GM19372 (cell line): ENCODE results near the gene ANXA10.
"Not testable (repeated sequence)": the region's sequence is repeated elsewhere in the genome, so short reads cannot be mapped to it uniquely, and the experiment has no call there.

ENCODE experiments used
- ATAC-seq: cut with Tn5 transposase; IDR thresholded peaks from one replicate; pipeline ENCODE4 v1.9.1; 2021; ENCODE audit warnings: mild to moderate bottlenecking, low read depth, moderate library complexity; ENCODE audit not compliant: unreplicated experiment

The ANXA10 gene

DNA sequence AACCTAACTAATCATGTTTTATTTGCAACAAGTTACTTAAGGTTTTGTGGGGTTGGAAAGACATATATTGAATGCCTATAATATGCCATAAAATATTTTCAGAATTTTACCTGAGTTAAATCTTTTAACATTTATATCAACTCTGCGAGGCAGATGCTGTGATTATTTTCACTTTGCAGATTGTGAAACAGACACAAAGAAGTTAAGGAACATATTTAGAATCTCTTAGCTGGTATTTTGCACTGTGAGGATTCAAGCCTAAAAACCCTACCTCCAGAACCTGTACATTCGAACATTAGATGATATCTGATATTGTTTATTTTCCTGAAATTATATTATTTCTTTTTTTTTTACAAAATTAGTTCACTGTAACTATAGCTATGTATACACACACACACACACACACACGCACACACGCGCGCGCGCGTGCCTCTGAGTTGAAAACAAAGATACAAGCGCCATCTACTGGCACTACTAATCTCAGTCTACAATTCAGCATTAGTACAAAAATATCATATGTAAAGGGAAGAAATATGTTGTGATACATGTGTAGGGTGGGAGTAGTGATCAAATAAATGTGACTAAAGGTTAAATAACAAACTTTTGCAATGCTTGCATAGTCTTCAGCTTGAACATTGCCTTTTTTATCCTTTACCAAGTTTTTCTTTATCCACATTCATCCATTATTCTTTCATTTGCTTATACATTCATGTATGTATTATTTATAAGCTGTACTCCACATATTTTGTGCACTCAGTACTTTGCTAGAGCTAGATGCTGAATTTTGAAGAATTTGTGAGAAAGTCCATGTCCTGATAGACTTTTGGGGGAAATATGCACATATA, 61.5 kb downstream of the ANXA10 start:
- peak; percentile 81 for ATAC-seq

DNA sequence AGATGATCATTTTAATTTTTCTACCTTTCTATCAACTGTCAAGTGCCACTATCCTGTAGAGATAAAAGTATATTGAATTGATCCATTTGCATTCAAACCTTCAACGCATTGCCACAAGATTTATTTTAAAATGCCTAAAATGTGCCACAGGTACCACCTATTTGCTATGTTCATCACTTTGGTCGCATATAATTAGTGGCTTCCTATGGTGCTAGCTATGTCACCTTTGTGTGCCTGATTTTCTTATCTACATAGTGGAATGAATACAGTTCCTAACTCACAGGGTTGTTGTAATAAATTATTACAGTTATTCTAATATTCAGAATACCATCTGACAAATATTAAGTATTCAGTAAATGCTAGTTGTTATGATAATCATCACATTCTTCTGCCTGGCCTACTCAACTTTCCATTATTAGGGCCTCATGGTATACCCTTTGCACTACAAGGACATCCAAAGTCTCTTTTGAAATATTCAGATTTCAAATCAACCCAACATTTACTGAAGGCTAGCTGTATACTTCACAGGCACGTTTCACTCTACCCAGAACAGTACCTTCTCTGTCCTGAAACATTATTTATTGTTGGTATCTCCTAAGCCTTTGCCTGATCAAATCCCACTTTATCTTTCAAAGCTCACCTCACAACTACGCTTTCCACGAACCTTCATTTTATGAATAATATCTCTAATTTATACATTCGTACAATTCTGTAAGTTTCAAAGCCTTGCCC, 62.4 kb downstream of the ANXA10 start:
- no peak for ATAC-seq

DNA sequence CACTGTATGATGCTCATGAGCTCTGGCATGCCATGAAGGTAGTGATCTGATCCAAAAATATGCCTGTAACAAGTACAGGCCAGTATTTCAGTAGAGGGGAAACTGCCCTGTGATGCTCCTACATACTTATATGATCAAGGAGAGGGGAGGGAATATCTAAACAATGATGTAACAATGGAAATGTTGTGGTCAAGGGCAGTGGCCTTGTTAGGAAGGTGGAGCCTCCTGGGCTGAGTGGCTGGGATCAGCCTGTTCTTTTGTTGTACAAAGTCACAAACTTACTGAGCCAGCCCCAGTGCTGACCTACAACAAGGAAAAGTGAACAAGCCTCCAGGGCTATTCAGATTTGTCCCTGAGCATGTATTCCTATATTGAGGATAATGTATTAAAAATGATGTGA, 70.3 kb downstream of the ANXA10 start:
- ATAC-seq, result no peak

DNA sequence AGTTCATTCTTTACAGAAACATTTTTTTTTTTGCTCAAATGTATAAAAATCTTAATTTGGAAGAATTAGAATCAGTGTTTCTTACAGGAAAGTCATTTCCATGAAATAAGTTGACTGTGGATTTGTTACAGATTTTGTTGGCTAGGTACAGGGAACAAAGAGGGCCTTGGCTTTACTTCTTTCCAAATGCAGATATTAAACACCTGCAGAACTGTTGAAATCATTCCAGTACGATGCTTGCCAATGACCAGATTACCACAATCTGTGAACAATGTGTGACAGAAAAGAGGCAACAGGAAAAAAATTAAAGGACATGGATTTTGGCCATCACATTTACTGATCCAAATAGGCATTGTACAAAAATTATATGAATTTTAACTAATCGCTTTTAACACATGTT, 70.8 kb downstream of the ANXA10 start:
- no peak for ATAC-seq

DNA sequence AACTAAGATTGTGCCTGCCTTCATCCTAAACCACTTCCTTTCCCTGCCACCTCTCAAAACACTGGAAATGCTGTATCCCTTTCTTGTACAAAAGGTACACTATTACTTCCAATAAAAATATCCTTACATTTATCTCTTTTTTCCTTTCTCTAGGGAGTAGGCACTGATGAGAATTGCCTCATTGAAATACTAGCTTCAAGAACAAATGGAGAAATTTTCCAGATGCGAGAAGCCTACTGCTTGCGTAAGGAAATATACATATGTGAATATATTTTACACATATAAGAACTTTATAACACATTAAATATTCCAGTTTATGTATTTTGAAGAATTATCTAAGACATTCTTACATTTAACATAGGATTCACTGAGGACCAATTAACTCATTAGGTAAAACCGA, 71.7 kb downstream of the ANXA10 start:
- ATAC-seq, result no peak

DNA sequence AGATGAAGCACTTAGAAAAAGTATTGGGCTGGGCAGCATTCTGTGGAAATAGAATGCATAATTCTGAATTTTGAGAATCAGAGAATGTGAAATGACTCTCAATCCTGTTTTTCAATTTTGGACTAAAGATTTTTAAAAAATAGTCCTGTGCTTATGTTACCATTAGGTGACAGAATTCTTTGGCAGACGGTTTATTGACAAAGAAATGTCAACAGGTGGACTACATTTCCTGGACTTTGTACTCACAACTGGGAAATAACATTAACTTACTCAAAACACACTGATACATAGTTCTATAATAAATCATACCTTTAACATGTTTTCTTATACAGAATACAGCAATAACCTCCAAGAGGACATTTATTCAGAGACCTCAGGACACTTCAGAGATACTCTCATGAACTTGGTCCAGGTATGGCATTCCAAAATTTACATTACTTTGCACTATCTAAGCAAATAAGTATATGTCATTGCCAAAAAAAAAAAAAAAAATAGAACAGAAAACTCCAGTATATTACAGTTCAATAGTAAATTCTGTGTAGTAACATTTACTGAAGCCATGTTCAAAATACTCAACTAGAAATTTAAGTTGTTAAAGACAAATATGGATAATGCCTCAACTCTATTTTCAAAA, 72.7 kb downstream of the ANXA10 start:
- ATAC-seq, result no peak

DNA sequence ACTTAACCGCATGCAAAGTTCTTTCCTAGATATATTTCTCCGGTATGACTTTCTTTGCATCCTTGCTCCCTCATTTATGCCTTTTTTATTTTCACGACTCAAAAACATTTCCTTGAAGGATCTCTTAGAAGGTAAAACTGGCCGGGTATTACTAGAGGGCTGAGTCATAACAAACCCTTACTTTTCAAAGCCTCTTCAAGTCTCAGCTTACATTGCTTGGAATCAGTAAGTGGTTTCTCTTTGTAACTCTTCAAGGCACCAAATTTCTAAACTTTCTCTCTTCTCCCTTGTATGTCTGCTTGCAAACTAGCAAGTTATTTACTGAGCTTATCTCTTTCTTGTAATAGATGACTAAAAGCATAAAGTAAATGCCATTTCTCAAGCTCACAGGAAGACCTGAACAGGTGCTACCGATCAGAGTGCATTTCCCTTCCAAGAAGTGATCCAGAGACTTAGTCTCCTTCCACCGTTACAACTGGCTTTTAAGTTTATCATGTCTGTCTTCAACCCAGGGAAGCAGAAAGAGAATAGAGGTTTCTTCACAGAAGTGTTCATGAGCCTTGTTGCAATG, 75.5 kb downstream of the ANXA10 start:
- no peak for ATAC-seq

DNA sequence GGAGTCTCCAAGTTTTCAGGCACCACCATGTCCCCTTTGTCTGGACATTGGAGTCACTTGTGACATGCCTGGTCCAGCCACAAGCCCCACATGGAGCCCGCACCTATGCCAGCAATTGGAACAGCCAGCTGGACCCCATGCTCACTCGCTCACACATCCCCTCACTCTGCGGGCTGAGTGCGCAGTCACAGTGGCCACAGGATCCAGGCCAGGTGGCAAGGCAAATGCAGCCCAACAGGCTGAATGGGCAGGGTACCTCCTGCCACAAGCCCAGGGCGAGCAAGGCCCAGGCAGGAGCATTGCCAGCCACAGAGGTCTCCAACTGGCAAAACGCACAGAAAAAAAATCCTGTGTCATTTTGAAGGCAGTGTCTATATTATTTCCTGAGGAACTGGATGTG, 82.0 kb downstream of the ANXA10 start:
- ATAC-seq, result no peak

DNA sequence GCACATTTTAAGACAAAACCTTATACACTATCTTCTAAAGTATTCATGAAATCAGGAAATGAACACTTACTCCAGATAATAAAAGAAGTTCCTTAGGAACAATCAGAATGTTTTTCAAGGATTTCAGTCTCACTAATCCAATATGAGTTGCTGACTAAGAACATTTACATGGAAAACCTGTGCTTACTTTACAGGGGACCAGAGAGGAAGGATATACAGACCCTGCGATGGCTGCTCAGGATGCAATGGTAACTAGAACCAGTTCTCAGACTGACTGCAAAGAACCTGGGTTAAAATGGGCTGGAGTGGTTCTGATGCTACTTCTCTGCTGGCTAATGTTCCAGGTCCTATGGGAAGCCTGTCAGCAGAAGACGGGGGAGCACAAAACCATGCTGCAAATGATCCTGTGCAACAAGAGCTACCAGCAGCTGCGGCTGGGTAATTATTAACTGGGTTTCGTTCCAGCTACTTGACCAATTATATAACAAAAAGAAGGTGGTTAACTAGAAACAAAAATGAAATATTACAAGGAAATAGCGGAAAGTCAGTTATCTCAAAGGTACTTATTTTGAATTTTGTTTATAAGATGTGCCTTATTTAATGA, 85.3 kb downstream of the ANXA10 start:
- no peak for ATAC-seq

DNA sequence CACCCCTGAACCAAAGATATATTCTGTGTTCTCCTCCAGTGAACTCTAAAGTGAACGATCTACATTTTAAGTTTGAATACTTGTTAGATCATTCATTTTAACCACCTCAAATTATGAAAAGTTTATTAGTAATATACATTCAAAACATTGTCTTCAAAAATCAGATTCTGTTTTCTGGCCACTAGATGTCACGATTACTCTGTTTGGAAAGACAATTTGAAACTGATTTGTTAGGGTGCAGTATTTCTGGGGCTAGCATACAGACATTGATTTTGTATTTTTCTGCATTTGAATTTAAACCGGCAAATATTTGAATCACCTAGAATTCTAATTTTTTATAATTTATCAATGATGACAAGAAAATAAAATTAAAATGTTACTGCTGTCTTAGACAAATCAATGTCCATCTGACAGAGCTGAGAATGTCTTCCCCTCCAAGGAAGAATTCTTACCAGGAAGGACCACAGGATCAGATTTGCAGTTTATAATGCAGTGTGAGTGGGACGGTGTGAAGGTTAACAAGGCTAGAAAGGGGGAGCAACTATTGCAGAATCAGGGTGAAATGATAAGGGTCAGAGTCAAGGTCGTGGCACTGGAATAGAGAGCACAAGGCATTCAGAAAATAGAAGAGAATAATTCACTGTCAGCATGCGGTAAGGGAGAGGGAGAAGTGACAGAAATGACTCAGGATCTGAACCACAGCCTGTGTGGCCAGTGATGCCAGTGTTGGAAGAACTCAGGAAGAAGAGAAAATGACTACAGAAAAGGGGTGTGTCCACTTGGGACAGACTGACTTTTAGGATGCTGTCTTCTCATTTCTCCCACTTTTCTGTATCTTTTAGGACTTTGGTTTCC, 91.6 kb downstream of the ANXA10 start:
- ATAC-seq, result no peak

DNA sequence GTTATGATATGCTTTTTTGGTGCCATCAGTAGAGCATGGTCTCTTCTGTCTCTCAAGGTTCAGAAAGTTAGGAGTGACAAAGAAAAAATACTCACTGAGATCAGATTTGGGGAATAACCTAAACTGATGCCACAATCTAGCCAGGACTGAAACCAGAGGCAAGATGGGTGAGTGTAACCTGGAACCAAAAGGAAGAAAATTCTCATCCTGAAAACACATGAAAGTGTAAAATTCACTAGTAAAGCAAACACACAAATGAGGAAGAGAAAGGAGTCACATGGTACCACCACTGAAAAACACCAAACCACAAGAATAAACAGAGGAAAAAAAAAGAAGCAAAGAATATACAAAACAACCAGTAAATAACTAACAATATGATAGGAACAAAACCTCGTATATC, 96.4 kb downstream of the ANXA10 start:
- ATAC-seq, result no peak

DNA sequence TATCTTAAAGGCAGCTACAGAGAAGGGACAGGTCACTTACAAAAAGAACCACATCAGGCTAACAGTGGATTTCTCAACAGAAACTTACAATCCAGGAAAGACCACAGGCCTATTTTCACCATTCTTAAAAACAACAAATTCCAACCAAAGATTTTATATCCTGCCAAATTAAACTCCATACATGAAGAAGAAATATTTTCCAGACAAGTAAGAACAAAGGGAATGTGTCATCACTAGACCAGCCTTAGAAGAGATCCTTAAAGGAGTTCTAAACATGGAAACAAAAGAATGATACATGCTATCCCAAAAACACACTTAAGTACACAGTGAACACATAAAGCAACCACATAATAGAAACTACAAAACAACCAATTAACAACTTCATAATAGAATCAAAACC, 105.6 kb downstream of the ANXA10 start:
- ATAC-seq, result no peak

DNA sequence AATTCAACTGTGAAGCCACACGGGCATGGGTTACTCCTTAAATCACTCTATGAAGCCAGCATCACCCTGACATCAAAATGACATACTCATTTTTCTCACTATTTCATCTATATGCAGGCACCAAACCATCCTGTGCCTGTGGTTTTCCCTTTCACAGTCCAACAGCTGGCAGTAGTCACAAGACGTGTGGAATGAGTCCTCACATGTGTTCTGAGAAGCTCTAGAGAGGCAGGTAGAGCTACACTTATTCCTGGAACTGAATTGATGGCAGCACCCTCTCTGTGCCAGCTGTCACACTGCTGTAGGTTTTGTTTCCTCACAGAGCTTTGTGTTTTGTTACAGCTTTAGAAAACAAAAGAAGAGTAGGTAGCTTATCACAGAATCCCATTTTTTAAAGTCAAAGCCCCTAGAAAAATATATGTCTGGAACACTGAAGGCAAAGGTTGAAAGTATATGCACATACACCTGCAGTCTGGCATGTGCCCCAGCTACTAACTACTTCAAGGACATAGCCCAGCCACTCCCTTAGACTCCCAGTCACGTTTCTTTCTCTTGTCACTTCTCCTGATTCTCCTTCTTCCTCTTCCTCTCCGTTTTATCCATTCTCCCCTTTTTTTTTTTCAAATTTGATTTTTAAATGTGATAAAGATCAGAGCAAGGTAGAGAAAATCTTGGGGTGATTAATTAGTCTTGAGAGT, 107.1 kb downstream of the ANXA10 start:
- no peak for ATAC-seq

DNA sequence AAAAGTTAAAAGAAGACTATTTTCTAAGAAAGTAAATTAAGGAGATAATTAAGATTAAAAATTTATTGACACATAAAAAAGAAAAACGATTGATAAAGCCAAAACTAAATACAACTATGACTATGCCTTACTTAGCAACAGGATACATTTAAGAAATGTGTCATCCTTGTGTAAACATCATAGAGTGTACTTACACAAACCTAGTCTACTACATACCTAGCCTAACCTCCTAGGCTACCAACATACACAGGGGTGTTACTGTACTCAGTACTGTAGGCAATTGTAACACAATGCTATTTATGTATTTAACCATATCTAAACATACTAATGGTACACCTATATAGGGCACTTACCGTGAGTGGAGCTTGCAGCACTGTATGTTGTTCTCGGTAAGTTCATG, 108.3 kb downstream of the ANXA10 start:
- ATAC-seq, result no peak

DNA sequence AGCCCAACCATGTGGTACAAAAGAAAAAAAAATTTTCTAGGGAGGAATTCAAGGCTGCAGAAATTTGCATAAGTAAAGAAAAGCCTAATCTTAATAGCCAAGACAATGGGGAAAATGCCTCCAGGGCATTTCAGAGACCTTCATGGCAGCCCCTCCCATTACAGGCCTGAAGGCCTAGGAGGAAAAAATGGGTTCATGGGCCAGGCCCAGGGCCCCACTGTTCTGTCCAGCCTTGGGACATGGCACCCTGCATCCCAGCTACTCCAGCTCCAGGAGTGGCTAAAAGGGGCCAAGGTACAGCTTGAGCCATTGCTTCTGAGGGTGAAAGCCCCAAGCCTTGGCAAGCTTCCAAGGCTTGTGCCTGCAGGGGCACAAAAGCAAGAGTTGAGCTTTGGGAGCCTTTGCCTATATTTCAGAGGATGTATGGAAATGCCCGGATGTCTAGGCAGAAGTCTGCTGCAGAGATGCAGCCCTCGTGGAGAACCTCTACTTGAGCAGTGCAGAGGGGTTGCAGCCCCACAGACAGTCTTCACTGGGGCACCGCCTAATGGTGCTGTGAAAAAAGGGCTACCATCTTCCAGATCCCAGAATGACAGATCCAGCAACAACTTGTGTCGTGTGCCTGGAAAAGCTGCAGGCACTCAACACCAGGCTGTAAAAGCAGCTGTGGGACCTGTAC, 111.0 kb downstream of the ANXA10 start:
- no peak for ATAC-seq

DNA sequence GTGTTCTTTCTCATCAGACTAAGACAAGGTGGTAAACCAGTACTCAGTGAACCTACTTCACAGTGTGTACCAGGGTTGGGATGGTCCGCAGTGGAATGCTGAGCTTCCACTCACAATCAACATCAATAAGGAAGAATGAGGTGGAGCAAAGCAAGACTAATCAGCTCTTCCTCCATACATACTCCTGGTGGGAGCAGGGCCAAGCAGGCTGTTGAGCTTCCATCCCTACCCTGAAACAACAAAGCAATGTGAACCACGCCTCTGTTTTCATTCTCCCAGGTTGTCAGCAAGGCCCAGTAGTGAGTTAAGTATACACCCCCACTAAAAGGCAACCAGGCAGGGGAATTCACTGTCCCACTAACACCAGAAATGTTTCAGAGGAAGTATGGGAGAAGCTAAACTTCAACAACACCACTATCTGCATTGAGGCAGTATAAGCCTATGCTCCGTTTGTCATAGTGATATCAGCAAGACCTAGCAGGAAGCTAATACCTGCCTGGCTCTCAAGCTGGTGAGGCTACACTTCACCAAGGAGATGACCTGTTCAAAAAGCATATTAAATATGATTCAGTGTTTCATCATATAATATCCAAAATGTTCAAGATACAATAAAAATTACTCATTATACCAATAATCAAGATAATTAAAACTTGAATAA, 116.7 kb downstream of the ANXA10 start:
- no peak for ATAC-seq

DNA sequence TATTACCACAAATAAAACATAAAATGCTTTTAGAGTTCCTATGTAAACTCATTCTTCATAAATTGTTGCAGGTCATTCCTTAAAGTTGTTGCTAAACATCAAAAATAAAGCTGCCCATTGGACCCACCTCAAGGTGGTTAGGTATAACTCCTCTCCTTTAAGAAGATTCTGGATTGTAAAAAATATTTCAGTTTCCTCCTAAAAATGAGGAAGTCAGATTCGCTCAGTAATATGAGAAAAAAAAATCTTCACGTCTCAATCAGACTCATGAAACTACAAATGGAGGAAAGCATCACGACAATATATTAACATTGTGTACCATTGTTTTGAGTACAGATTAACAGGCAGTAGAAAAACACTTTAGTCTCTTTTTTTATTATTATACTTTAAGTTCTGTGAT, 120.3 kb downstream of the ANXA10 start:
- ATAC-seq, result no peak

DNA sequence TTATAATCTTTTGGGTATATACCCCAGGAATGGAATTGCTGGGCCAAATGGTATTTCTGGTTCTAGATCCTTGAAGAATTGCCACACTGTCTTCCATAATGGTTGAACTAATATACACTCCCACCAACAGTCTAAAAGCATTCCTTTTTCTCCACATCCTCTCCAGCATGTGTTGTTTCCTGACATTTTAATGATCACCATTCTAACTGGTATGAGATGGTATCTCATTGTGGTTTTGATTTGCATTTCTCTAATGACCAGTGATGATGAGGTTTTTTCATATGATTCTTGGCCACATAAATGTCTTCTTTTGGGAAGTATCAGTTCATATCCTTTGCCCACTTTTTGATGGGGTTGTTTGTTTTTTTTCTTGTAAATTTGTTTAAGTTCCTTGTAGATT, 121.2 kb downstream of the ANXA10 start:
- ATAC-seq, result not testable (repeated sequence)
